Stimulated activated CD4-positive, alpha-beta T cell treated with anti-CD3 and anti-CD28 coated beads, Interleukin-12 subunit alpha, Interleukin-12 subunit beta, amount 100 ng/mL, for 48 hours (primary cell): Measurements from ENCODE around the gene BRD4.

ENCODE experiments used
- DNase-seq, 3 donors: peaks; one replicate each; pipeline ENCODE4 v3.0.0-alpha.2; 2020; ENCODE audit warnings: low read depth in 2 of 3, low spot score in 1 of 3

BRD4 gene

DNA sequence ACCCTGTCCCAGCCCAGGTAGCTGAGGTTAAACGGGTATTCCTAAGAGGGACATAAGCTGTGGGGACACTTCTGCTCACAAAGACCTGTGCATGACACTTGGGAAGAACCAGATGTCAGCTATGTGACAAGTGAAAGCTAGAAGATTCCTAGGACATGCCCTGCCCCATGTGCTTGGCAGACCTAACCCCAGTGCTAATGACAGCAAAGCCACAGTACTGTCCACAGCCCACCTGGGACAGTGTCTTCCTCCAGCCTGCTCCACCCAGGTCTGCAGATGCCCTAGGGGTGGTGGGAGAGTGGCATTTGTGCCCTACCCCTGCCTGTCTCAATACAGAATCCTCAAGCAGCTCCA, 81.7 kb downstream of the BRD4 start:
- DNase-seq: no peak

DNA sequence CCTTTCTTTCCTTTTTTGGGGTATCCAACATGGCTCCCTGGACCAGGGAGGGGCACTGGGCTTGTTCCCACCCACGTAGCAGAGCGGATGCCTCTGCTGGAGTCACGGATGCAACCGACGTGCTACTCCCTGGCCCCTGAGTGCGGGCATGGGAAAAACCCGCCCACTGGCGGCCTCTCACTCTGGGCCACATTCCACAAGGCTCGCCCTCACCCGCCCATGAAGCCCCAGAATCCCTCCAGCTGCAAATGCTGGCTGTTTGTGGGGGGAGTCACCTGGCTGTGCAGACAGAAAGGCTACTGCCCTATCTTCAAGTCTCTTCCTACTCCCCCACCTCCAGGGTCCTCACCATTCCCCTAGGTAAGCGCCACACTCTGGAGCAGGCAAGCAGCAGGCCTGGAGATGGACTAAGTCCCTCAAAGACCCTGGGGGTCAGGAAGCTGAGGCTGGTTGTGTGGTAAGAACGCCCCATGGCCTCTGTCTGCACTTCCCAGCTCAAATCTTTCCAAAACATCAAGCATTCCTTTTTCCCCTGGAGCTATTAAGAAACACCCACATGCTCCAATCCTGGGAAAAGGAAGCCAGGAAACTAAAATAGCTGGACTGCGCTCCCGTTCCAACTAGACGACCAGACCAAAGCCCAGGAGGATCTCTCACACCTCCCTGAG, 82.2 kb downstream of the BRD4 start:
- no peak for DNase-seq

DNA sequence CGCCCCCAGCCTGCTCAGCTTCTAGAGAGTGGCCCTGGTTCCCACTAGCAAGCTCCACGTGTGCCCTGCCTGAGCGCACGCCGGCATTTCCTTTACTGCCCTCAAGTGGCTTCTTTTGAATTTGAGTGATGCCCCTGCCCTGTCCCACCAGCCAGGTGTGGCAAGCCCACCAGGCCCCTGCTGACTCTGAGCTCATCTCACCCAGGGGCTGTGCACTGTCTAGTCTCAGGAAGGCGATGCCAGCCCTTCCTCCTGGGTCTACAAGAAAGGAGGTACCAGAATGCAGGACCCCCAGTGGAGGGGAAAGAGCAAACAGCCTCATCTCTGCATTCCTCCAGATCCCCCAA, 82.8 kb downstream of the BRD4 start:
- DNase-seq: no peak

DNA sequence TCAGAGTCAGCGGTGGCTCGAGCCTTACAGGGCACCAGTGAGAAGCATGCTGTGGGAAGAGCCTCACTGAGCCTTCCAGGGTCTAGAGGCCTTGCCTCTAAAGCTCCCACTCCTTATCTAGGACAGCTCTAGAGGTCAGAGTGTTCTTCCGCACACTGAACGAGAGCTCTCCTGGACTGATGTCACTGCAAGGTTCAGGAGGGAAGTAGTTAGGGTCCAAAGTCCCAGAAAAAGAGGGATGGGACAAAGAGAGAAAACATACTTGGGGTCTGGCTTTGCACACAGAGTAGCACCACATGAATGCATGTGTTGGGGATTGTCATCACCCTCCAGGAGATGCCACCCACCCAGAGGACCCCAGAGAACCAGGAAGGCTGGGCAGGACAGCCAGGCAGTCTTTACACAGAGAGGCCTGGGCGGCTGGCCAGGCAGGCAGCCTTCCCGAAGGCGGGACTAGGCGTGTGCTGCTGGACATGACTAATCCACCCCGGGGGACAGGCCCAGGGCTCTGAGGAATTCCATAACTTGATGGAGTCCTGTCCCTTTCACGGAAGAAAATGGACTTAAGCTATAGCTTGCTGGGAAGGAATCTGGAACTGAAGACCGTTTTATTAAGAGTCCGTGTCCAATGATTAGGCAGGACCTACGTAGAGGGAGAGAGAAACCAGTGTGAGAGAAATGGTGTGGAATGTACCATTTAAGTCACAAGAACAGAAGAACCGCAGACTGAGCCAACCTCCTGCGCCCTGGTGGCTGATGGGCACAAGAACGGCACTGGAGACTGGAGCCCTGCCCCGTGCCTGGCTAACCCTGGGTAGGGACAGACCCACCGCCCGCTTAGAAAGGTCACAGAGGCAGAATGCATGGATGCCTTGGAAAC, 83.5 kb downstream of the BRD4 start:
- no peak for DNase-seq

DNA sequence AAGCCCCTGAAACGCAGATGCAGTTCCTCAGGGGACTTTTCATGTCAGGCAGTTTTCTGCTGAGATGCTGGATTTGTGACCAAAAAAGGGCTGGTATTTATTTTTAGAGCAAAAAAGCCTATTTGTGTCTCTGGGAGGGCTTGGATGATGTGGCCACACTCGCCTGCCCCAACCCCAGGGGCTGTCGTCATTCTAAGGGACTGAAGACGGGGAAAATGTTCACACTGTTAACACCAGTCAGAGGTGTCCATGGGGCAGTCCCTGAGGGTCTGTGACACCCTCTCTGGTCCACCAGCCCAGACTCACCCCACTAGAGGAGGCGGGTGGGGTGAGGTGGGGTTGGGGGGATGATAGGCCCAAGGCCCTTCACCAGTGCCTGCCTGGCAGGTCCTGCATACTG, 84.2 kb downstream of the BRD4 start:
- no peak for DNase-seq

DNA sequence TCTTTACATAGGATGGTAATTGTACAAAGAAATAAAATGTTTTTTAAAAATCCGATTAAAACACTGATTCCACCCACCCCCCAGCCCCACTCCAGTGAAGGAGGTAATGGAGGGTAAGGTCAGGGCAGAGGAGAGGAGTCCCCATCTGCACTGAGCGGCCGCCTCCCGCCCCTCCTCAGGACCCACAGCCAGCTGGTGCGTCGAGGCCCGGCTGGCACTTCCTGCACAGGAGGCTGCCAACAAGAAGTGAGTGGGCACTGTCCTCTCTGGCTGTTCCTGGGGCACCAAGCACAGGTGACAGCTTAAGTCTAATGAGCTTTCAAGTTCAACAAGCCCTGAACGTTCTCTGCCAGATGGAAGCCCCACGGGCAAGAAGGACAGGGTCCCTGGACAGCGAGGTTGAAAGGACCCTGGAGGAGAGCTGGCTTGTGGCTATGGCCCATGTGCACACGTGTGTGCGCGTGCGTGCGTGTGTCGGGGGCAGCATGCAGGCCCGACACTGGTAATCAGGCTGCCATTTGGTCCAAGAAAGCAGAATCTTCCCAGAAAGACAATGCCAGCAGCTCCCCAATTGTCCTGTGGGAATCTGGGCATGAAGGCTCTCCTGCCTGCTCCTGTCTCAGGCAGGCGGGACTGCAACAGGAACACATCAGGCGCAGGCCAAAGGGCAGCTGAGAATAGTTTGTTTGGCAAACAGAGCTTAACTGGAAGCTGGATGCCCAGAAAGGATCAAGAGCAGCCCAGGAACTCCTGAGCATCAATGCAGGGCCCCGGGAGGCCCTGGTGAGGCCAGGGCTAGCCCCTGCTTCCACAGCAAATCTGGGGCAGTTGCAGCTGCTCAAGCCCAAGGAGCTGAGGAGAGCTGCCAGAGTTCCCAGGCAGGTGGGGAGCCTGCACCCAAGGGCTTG, 85.0 kb downstream of the BRD4 start:
- DNase-seq: no peak

DNA sequence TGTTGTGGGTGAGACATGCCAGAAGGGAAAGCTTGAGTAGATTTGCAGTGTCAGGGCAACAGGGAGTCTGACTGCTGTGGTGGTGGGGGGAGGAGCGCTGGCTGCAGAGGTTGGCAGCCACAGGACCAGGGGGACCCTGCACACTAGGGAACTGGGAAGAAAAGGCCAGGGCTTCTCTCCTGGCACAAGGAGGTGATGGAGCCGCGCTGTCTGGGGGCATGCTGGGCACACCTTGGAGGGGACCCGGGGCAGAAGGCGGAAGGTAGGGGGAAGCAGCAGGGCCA, 86.2 kb downstream of the BRD4 start:
- no peak for DNase-seq

DNA sequence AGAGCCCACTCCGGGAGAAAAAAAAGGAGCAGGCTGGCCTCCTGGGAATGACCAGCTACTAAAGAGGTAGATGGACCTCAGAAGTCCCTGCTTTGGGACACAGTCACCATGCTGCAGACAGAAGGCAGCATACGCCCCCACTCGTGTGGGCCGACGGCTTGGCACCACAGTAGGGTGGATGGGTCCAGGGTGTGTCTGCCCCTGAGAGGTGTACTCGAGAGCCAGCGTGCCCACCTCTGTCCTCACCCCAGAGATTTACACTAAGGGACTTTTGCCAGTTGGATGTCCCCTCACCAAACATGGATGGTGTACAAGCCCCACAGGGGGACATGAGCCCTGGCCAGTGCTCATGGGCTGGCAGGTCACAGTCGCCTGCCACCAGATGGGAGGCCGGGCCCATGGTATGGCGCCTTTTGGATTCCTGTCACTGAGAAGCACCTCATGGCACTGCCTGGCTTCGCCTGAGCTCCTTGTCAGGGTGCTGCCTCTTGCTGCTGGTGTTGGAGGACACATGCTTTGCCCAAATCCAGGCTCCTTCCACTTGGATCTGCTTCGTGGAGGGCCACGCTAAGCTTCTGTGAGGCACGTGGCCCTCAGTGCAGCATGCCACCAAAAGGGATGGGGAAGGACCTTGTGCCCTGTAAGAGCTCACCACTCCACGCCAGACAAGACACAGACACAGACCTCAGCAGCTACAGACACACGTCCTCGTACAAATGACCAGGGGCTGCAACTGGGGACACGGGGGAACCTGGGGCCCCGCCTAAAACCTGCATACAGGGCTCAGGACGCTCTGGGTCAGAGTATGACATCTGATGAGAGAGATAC, 86.8 kb downstream of the BRD4 start:
- no peak for DNase-seq

DNA sequence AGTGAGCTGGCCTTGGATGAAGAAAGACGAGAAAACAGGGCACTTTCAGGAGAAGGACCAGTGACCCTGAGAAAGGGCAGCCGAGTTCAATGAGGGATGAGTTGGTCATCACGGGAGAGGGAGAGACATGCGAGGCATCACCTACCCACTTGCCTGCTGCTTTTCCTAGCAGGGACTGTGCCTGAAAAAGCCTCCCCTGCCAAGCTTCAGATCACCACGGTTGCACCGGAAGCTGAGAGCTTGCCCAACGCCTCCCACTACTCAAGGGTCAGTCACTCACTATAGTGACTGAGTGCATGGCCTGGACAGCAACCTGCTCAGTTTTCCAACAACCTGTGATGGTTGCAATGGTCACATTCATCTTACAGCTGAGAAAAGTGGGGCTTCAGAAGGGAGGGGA, 87.5 kb downstream of the BRD4 start:
- no peak for DNase-seq

DNA sequence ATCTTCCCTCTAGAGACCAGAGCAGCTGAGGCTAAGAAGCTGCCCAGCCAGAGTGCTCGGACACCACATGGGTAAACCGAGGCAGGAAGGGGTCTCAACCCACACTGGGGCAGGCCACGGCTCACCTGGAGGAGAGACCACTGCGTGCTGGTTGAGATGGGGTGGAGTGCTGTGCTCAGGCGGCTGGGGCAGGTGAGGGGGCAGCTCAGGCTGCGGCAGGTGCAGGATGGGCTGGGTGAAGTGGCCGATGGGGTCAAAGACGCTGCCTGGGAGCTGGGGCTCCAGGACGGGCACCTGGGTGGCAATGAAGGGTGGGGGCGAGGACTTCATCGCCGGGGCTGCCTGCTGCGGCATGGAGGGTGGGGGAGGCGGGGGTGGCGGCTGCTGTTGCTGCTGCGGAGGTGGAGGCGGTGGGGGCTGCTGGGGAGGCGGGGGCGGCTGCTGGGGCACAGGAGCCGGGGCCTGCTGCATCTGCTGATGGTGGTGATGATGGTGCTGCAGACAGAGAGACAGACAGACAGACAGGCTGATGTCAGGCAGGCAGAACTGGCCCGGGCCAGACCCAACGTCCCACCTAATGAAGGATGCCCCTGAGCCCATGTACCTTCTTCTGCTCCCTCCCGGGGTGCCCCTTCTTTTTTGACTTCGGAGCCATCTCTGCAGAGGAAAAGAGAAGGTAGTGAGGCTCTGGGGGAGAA, 88.1 kb downstream of the BRD4 start:
- DNase-seq: no peak

DNA sequence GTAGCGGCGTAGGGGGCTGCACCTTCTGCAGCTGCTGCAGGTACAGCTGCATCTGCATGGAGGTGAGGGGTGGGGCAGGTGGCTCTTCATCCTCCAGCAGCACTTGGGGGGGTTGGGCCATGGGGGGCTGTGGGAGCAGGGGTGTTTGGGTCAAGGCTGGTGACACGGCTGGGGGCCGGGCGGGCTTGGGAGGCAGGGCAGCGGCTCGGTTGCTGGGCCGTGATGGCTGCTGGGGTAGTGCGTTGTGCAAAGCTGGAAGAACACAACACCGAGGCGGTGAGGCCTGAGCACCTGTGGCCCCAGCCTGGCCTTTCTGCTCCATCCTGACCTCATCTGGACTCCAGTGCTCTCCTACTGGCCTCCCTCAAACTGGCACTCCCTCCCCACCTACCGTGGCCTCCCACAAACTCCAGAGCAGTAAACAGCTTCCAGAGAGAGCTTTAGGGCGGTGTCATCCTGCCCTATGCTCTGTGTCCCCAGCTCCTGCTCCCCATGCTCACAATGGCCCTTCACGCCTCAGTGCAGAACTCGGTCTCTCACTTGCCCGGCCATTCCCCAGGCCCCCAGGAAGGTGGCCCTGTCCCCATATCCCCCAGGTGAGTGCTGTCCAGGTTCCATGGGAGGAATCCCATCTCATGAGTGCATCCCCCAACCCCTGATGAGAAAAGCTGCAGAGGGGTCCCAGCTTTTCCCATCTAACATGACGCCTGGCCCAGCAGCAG, 88.9 kb downstream of the BRD4 start:
- no peak for DNase-seq

DNA sequence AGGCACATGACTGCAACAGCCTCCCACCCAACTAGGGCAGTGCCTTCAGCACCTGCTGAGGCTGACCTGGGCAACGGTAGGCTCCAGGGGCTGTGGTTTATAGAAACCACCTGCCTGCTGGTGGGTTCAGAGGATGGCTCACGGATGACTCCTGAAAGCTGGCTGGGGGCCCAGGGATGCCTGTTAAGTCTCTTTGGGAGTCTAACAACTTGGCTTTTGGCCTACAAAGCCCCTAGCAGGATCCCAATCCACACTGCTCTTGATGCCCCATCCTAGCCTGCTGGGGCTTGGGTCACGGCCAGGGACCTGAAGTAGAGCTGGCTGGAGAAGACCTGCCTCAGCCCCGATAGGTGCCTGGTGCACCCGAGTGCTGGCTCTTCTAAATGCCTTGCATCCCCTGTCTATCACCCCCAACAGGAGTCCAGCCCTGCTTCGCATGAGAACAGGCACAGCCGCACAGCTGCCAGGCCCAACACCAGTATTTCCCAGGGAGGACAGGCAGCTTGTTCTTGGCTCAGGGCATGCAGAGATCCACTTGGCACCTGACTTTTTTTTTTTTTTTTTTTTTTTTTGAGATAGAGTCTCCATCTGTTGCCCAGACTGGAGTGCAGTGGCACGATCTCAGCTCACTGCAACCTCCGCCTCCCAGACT, 91.0 kb downstream of the BRD4 start:
- DNase-seq: no peak

DNA sequence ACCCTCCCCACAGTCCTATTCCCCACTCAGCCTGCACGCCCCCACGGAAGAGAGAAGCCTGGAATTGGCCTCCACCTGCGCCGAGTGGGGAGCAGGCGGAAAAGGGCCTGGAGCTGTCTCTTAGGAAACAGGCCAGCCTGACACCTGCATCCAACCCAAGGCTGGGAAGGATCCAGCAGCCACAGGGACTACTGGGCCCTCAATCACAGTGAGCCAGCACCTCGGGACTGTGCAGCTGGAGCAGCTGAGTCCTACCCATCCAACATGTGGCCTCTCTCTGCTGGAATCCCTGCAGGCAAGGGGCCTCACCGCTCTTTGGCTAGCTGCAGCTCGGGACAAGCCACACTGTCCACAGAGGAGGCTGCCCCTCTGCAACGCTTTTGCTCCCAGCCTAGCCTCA, 91.8 kb downstream of the BRD4 start:
- DNase-seq: no peak

DNA sequence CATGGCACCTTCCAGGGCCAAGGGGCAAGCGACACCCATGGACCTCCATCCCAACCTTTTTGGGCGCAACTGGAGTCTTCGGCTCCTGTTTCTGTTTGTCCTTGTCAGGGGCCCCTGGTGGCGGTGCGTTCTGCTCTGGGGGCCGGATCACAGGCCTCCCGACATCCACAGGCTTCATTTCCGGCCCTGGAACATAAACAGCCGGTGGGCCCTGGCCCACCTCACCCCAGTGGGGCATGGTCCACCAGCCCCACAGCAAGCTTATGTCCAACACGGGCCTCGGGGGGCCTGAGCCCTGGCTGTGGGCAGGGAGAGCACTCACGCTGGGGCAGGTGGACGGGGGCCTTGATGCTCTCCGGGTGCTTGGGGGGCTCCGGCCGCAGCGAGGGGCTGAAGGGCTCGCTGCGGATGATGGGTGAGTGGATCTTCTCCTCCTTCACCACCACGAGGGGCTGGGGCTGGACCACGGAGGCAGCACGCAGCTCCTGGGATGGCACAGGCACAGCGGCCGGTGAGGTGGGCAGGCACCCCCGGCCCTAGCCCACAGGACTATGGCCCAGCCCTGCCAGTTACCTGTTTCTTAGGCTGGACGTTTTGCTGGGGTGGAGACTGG, 92.9 kb downstream of the BRD4 start:
- no peak for DNase-seq

DNA sequence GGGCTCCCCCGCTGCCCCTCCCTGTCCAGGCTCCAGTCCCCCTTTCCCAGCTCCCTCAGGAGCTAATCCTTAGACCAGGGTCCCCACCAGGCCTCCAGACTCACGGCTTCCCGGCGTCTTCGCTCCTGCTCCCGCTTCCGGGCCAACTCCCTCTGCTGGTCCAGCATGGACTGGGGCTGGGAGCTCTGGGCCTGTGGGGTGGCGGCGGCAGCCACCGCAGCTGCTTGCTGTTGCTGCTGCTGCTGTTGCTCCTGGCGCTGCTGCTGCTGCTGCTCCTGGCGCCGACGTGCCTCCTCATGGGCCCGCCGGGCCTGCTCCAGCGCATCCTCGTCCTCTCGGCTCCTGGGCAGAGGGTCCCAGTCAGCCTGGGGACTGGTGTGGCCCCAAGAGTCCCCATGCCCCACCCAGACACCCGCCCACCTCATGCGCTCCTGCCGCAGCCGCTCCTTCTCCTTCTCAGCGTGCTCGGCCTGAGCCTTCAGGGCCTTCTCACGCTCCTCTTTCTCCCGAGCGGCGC, 93.6 kb downstream of the BRD4 start:
- DNase-seq: no peak

DNA sequence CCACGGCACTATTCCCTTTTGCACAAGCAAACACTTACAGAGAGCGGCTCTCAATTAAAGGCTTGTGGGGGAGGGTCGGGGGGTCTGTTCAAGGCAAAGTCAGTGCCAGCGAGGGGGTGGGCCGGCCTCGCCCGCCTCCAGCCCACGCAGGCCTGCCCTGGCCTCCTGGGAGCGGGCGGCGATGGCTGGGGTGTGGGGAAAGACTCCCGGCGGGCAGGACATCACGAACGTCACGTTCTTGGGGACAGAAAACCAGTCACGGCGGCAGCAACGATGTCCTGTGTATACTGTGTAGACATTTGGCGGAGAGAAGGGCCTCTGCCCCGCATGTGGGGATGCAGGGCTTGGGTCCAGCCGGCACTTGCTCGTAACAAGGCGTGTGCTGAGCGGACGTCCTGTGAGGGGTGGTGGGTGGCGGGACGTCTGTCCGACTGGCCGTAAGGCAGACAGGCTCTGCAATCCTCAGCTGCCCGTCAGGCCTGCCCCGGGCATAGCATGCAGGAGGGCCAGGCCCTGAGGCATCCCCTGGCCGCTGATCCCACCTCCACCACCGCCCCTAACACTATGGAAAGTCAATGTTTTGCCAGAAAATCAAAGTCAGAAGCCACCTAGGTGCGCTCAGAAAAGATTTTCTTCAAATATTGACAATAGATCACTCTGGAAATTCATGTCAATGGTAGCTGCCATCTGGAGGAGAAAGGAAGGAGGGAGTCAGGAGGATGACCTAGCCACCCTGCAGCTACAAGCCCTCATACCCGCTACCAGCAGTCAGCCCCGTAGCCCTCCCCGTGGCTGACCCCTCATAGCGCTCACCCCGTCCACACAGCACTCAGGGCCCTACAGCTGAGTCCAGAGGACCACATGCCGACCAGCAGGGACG, 94.3 kb downstream of the BRD4 start:
- DNase-seq: no peak

DNA sequence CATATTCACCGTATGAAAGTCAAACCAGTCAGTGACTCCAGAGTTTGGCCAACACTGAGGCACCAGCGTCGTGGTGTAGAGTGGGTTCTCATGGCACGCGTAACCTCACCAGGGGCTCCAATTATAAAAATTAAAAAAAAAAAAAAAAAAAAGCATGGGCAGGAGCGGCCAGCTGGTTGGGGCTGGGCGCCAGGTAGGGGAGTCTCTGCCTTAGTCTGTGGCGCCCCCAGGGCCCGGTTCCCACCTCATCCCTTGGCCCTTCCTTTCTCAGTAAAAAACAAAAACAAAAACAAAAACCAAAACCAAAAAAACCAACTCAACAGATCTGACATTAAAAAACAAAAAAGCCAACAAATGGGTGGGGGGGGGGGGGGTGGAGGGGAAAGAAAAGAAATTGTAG, 95.5 kb downstream of the BRD4 start:
- no peak for DNase-seq

DNA sequence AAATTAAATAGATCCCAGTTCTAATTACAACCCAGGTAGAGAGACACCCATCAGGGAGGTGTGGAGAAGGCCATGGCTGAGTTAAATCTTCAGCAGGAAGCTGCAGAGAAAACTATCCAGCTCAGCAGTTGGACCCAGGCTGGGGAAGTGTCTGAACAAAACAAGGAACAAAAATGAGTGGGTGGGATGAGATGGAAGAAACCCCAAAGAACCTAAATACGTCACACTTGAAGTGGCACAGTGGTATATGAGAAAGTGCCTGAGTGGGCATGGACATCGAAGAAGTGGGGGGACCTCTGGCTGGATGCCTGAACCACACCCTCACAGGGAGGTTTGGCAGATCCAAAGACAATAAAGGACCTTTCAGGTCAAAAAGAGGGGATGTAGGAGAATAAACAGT, 96.6 kb downstream of the BRD4 start:
- no peak for DNase-seq
